HG03460 (cell line): ENCODE data around the gene EXD3.
"Not testable (repeated sequence)": the region's sequence is repeated elsewhere in the genome, so short reads cannot be mapped to it uniquely, and the experiment has no call there.

ENCODE experiments used
- ATAC-seq: cut with Tn5 transposase; IDR thresholded peaks from one replicate; pipeline ENCODE4 v1.9.1; 2021; ENCODE audit not compliant: unreplicated experiment

EXD3 gene

GRCh38 chr9:137381501-137382443 is 41.2 kb downstream of the EXD3 start:
- ATAC-seq: no peak

- no peak for ATAC-seq
These were observed 42.4 kb downstream of the EXD3 start for GRCh38 chr9:137380606-137381005.

GRCh38 chr9:137380171-137380570 is 42.8 kb downstream of the EXD3 start:
- no peak for ATAC-seq

GRCh38 chr9:137379761-137380161 is 43.2 kb downstream of the EXD3 start:
- no peak for ATAC-seq

- not testable (repeated sequence) for ATAC-seq
These were observed 44.1 kb downstream of the EXD3 start for GRCh38 chr9:137378688-137379410.

GRCh38 chr9:137376386-137376785 is 46.6 kb downstream of the EXD3 start:
- ATAC-seq: no peak

GRCh38 chr9:137375321-137376058 is 47.5 kb downstream of the EXD3 start:
- no peak for ATAC-seq

- no peak for ATAC-seq
These were observed 48.7 kb downstream of the EXD3 start for GRCh38 chr9:137374131-137374845.

GRCh38 chr9:137373611-137373980 is 49.4 kb downstream of the EXD3 start:
- ATAC-seq: no peak

GRCh38 chr9:137372693-137373610 is 50.0 kb downstream of the EXD3 start:
- no peak for ATAC-seq

- no peak for ATAC-seq
These were observed 50.9 kb downstream of the EXD3 start for GRCh38 chr9:137371946-137372651.

GRCh38 chr9:137371521-137371941 is 51.4 kb downstream of the EXD3 start:
- no peak for ATAC-seq

- ATAC-seq: no peak
These were observed 52.0 kb downstream of the EXD3 start for GRCh38 chr9:137370865-137371520.

- ATAC-seq: no peak
These were observed 52.8 kb downstream of the EXD3 start for GRCh38 chr9:137369911-137370764.

- no peak for ATAC-seq
These were observed 53.7 kb downstream of the EXD3 start for GRCh38 chr9:137369061-137369787.

- ATAC-seq: no peak
These were observed 54.4 kb downstream of the EXD3 start for GRCh38 chr9:137368431-137369035.
